Stimulated activated memory B cell treated with anti-CD40 and anti-IgM and Interleukin-4, amounts not matched to agents 10 μg/mL and 1 μg/mL and 100 μg/mL, for 72 hours (primary cell): ENCODE results near the gene IFNA10.
"Not testable (repeated sequence)": the region's sequence is repeated elsewhere in the genome, so short reads cannot be mapped to it uniquely, and the experiment has no call there.

ENCODE experiments used
- ATAC-seq: fragments of 150-1000 bp; cut with Tn5 transposase; 2 replicates; pipeline ENCODE4 v1.10.0; 2021
- H3K27ac Mint-ChIP-seq: one replicate; pipeline ENCODE4 v1.8.0; 2022; ENCODE audit warnings: mild to moderate bottlenecking, mixed read lengths
- H3K27me3 Mint-ChIP-seq: one replicate; pipeline ENCODE4 v1.8.0; 2022; ENCODE audit warnings: mixed read lengths
- H3K36me3 Mint-ChIP-seq: one replicate; pipeline ENCODE4 v1.8.0; 2022; ENCODE audit warnings: mixed read lengths
- H3K4me1 Mint-ChIP-seq: one replicate; pipeline ENCODE4 v1.8.0; 2022; ENCODE audit warnings: mixed read lengths
- H3K4me3 Mint-ChIP-seq: one replicate; pipeline ENCODE4 v1.8.0; 2022; ENCODE audit warnings: mild to moderate bottlenecking, moderate library complexity, mixed read lengths
- H3K9me3 Mint-ChIP-seq: one replicate; pipeline ENCODE4 v1.8.0; 2022; ENCODE audit warnings: mixed read lengths

Gene IFNA10

DNA sequence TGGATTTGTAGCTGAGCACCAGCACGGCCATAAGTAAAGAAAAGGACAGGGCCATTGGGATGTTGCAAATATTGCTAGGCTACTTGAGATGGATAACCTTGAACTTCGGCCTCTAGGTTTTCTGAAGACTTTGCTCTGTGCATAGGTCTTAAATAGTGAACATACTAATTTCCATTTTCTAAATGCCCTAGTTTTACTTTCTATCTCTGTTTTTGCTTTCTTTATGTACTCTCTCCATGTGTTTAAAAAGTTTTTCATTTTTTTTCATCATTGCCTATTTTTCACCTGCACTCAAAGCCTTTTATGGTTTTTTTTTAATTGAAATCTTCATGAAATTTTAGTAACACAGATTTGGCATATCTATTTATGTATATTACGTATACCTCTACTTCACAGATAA is at the start of gene IFNA10:
Gene IFNA10, minus strand, starts transcription at position 101 of the 400 bp plus-strand sequence. Its CDS starts 46 bp downstream, at position 55.
- not testable (repeated sequence) for H3K36me3 Mint-ChIP-seq, H3K4me3 Mint-ChIP-seq, ATAC-seq, H3K9me3 Mint-ChIP-seq, H3K4me1 Mint-ChIP-seq, H3K27ac Mint-ChIP-seq
- peaks cover 19% of the 10 kb centered on the region for H3K27me3 Mint-ChIP-seq

DNA sequence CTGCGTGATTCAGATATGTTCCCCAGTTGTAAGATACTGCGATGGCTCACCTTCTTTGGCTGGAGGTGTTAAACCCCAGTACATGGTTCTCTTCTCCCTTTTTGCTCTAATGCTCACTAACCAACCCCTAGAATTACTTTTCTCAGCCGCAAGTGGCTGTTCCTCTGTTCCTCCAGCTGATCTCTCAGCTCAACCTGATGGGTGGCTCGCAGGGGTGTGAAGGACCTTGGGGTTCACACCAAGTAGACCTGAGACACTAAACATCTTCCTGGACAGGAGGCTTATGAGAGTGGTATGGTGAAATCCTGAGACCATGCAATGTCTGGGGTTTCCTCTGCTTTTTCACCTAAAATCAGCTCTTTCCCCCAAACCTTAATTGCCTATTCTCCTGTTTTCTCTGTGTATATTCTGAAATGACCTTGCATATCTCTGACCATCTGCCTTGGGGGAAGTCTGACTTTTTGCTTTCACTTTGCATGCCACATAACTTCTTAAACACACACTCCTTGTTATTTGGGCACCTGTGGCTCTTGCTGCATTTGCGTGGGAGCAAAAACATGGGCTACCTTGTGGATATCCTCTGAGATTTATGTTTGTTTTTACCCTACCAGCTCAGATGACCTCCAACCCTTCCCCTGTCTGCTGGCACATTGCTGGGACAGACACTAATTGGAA is 48.7 kb upstream of the IFNA10 start:
- Mint-ChIP-seq H3K36me3 (no peaks in the 10 kb centered on the region), H3K9me3 (no peaks in the 10 kb centered on the region), H3K4me3 (no peak overlapping the region), H3K4me1 (peaks cover 6% of the 10 kb centered on the region), H3K27ac (no peak overlapping the region), H3K27me3 (peaks cover 41% of the 10 kb centered on the region)
- ATAC-seq = no peak

DNA sequence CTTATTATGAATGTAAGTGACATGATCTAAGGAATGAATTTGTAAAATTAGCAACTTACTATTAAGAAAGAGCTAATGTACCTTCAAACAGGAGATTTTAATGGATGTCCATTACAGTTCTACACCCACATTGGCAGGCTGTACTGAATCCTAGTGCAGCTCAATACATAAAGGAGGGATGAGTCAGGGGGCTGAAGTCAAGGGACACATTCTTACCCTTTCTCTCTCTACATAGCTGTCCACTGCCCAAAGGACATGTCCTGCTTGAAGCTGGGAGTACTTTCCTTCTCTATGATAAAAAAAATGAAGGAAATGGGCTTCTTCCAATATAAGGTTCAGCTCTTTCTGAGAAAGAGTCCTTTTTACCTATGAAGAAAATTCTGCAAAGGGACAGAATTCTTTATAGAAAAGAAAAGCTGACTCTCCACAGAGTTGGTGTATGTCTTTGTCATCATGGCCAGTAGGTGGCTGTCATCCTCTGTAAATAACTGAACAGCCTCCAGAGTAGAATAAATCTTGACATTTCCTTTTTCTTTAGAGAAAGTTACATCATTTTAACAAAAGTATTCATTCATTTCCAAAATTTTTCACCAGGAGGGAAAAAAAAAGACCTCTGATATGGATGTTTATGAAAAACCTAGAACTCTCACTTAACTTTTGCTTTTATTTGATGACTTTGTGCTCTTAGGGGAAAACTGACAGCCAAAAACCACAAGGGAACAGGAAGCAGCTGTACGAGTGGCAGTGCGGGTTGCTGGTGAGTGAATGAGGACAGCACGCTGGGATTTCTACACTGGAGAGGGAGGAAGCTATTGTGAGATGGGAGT is 46.0 kb upstream of the IFNA10 start:
- Mint-ChIP-seq H3K4me1 (peaks cover 6% of the 10 kb centered on the region), H3K27me3 (peaks cover 63% of the 10 kb centered on the region), H3K27ac (no peak overlapping the region), H3K9me3 (no peaks in the 10 kb centered on the region), H3K4me3 (no peak overlapping the region), H3K36me3 (no peaks in the 10 kb centered on the region)
- ATAC-seq = peak; percentile 76

DNA sequence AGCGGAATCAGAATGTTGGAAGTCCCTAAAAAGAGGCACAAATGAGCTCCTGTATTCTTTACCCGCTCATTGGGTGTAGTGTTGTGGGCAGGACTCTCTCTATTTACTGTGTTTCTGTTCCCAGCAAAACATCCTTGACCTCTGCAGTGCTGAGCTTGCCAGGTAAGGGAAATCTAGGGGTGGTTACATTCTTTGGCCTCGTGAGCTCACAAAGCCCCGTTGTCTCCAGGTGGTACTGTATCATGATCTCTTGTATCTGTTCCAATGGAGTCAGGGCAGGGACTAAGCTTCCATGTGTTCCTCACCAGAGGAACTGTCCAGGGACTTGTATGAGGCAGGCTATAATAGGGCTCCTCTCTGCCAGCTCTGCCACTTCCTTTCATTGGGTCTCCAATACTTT is 44.7 kb upstream of the IFNA10 start:
- Mint-ChIP-seq H3K27ac (no peak overlapping the region), H3K4me3 (no peak overlapping the region), H3K4me1 (peaks cover 6% of the 10 kb centered on the region), H3K36me3 (no peaks in the 10 kb centered on the region), H3K9me3 (no peaks in the 10 kb centered on the region), H3K27me3 (peaks cover 60% of the 10 kb centered on the region)
- ATAC-seq = no peak

DNA sequence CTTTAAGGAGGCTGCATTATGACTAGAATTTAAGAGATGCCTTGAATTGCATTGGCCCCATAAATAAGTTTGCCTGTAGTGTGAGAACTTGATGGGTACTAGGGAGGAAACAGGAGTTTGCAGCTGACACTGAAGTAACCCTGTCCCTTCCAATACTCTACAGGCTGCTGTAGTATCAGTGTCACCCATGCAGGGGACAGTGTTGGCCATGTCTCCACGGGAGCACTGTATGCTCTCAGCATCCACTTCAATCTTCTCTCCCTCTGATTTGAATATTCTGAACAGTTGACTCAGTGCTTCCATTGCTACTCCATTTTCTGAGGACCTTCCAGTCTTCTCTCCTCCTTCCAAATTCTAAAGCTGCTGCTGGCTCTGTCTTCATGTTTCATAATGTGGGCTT is 44.2 kb upstream of the IFNA10 start:
- Mint-ChIP-seq H3K27me3 (peaks cover 59% of the 10 kb centered on the region), H3K27ac (no peak overlapping the region), H3K9me3 (no peaks in the 10 kb centered on the region), H3K4me1 (peaks cover 6% of the 10 kb centered on the region), H3K4me3 (no peak overlapping the region), H3K36me3 (no peaks in the 10 kb centered on the region)
- no peak for ATAC-seq

DNA sequence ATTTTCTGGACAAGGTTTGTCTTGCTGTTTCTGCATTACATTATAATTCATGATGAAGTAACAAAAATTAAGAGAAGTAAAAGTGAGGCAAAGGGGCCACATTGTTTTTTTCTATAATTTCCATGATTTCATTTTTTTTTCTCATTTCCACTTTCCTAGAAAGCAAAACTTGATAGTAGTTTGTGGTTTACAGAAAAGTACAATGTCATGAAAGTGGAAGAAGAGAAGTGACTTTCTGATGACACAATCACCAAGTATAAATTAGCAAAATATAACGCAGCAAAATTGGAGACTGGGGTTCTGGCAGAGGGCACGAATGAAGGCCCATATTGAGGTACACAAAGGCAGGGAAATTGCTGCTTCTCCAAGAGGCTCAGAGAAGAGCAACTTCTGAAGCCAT is 37.9 kb upstream of the IFNA10 start:
- no peak for ATAC-seq
- H3K27ac Mint-ChIP-seq = no peak overlapping the region
- no peaks in the 10 kb centered on the region for H3K36me3 Mint-ChIP-seq
- H3K4me3 Mint-ChIP-seq = no peak overlapping the region
- no peaks in the 10 kb centered on the region for H3K4me1 Mint-ChIP-seq
- H3K27me3 Mint-ChIP-seq = peaks cover 30% of the 10 kb centered on the region
- no peaks in the 10 kb centered on the region for H3K9me3 Mint-ChIP-seq

DNA sequence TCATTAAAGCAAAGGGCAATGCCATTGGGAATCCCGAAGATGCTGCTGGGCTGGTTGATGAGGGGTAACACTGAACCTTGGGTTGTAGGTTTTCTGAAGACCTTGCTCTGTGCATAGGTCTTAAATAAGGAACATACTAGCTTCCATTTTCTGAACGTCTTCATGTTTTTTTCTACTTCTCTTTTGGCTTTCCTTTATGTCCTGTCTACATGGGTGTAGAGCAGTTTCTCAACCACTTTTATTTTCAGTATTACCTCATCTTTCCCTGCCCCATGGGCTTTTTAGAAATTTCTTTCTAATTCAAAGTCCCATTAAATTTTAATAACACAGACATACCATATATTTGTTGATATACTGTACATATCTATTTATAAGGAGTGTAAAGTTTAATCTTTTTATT is 33.0 kb upstream of the IFNA10 start, which contains the start of gene IFNA14:
Gene IFNA14, minus strand, starts transcription at position 95 of the 400 bp plus-strand sequence. Its CDS starts 70 bp downstream, at position 25.
- H3K27me3 Mint-ChIP-seq = no peaks in the 10 kb centered on the region
- ATAC-seq = no peak
- peaks cover 7% of the 10 kb centered on the region for H3K4me1 Mint-ChIP-seq
- no peak within 1 kb of the TSS for H3K27ac Mint-ChIP-seq
- H3K4me3 Mint-ChIP-seq = no peak within 1 kb of the TSS
- no peaks in the 10 kb centered on the region for H3K9me3 Mint-ChIP-seq
- no peaks in the 10 kb centered on the region for H3K36me3 Mint-ChIP-seq

DNA sequence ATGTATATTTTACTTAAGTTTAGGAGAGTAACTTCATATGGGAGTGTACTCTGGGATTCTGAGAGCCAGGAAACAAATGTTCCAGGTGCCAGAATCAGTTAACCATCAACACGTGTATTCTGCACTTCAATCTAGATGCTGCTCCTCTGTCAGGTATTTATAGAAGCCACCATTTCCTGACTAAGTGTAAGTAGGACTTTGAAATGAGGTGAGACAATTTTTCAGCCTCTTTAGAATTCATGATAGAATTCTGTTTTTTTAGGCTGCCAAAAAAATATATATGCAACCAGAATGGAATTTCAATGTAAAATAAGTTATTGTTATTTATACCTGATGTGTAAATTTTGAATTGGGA is 29.4 kb upstream of the IFNA10 start:
- not testable (repeated sequence) for H3K36me3 Mint-ChIP-seq, H3K4me3 Mint-ChIP-seq, H3K27ac Mint-ChIP-seq, H3K9me3 Mint-ChIP-seq, H3K27me3 Mint-ChIP-seq, ATAC-seq, H3K4me1 Mint-ChIP-seq

DNA sequence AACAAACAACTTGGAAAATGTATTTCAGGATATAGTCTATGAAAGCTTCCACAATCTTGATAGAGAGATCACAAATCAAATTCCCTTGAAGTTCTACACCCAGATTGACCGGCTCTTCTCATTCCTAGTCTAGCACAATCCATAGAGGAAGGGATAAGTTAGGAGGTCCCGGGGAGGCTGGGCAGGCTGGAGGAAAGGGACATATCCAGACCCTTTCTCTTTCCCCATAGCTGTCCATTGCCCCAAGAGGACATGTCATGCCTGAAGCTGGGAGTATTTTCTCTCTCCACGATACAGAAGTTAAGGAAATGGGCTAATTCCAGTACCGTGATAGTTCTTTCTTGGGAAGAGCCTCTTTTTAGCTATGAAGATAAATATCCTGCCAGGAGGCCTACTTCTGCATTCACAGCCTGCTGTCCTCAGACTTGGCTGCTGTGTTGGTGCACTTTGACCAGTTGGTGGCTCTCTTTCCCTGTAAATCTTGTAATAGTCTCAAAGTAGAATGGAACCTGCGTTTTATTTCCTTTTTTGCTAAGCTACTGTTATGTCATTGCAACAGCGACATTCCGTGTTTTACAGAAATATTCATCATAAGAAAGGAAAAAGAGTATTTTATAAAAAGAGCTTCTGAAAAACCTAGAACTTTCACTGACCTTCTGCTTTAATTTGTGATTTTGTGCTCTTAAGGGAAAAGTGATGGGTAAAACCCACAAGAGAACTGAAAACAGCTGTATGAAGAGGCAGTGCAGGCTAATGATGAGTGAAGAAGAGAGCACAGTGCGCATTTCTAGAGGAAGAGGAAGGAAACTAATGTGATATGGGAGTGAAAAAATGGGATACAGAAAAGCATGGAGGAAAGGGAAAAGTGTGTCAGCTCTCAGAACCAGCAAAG is 28.8 kb upstream of the IFNA10 start:
- not testable (repeated sequence) for H3K27ac Mint-ChIP-seq, H3K4me3 Mint-ChIP-seq, H3K4me1 Mint-ChIP-seq, H3K36me3 Mint-ChIP-seq, H3K9me3 Mint-ChIP-seq, H3K27me3 Mint-ChIP-seq
- ATAC-seq = peak; percentile 77

DNA sequence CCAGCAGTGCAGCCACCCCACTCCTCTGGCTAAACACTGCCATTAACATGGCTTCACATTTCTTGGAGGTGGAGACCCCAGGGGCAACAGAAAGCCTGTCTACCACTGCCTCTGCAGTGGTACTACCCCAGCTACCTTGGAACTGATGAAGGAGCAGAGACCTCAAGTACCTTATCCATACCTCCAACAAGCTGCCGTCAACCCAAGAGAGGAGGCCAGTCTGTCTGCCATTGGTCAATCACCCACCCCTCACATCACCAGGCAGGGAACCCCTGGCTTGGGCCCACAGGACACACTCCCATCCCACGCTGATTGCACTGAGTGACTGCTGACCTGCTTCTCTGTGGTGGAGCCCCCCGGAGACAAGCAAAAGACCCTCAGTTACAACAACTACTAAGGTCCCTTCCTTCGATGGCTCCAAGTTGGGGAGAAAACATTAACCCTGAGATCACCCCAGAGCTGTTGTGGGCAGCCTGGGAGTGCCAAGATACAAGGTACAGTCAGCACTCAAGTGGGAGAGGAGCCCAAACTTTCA is 27.3 kb upstream of the IFNA10 start:
- H3K4me1 Mint-ChIP-seq = peaks cover 7% of the 10 kb centered on the region

DNA sequence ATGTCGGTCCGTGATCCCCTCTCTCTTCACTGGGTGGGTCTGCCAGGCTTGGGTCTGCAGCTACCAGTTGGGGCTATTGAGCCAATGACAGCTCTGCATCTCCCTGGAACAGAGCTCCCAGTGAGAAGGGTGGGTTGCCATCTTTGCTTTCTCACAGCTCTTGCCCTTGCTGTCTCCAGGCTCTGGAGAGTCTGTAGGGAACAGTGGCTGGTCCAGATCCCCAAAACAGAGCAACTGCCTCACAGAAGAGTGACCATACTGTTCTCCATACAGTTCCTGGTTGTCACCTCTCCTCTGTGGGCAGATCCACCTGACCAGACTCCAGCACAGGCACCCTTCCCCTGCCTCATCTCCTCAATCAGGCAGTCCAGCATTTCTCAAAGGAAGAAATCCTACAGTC is 26.3 kb upstream of the IFNA10 start:
- Mint-ChIP-seq H3K27me3 (no peaks in the 10 kb centered on the region), H3K4me3 (no peak overlapping the region), H3K36me3 (no peaks in the 10 kb centered on the region), H3K27ac (no peak overlapping the region), H3K4me1 (peaks cover 7% of the 10 kb centered on the region), H3K9me3 (no peaks in the 10 kb centered on the region)
- peak; percentile 6 for ATAC-seq

More for the DNA sequence above, 27.3 kb upstream of the IFNA10 start:
- Mint-ChIP-seq H3K9me3 (no peaks in the 10 kb centered on the region), H3K4me3 (no peak overlapping the region), H3K27me3 (no peaks in the 10 kb centered on the region), H3K27ac (no peak overlapping the region), H3K36me3 (no peaks in the 10 kb centered on the region)
- ATAC-seq = no peak

DNA sequence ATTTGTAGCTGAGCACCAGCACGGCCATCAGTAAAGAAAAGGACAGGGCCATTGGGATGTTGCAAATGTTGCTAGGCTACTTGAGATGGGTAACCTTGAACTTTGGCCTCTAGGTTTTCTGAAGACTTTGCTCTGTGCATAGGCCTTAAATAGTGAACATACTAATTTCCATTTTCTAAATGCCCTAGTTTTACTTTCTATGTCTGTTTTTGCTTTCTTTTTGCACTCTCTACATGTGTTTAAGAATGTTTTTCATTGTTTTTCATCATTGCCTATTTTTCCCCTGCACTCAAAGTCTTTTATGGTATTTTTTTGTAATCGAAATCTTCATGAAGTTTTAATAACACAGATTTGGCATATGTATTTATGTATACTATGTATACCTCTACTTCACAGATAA is 21.2 kb upstream of the IFNA10 start, which contains the start of gene IFNA17:
Gene IFNA17, minus strand, starts transcription at position 101 of the 400 bp plus-strand sequence. Its CDS starts 49 bp downstream, at position 52.
- no peak within 1 kb of the TSS for H3K27ac Mint-ChIP-seq
- H3K9me3 Mint-ChIP-seq = no peaks in the 10 kb centered on the region
- ATAC-seq = no peak
- no peaks in the 10 kb centered on the region for H3K4me1 Mint-ChIP-seq
- H3K27me3 Mint-ChIP-seq = peaks cover 16% of the 10 kb centered on the region
- H3K4me3 Mint-ChIP-seq = no peak within 1 kb of the TSS
- no peaks in the 10 kb centered on the region for H3K36me3 Mint-ChIP-seq

DNA sequence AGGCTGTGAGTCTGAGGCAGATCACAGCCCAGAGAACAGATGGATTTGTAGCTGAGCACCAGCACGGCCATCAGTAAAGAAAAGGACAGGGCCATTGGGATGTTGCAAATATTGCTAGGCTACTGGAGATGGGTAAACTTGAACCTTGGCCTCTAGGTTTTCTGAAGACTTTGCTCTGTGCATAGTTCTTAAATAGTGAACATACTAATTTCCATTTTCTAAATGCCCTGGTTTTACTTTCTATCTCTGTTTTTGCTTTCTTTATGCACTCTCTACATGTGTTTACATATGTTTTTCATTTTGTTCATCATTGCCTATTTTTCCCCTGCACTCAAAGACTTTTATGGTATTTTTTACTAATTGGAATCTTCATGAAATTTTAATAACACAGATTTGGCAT is 10.3 kb upstream of the IFNA10 start, which contains the start of gene IFNA16:
Gene IFNA16, minus strand, starts transcription at position 101 of the 400 bp plus-strand sequence. Its CDS starts 6 bp downstream, at position 95.
- H3K4me1 Mint-ChIP-seq = peaks cover 15% of the 10 kb centered on the region
- not testable (repeated sequence) for H3K9me3 Mint-ChIP-seq, H3K27ac Mint-ChIP-seq, ATAC-seq, H3K36me3 Mint-ChIP-seq, H3K4me3 Mint-ChIP-seq
- peaks cover 23% of the 10 kb centered on the region for H3K27me3 Mint-ChIP-seq

DNA sequence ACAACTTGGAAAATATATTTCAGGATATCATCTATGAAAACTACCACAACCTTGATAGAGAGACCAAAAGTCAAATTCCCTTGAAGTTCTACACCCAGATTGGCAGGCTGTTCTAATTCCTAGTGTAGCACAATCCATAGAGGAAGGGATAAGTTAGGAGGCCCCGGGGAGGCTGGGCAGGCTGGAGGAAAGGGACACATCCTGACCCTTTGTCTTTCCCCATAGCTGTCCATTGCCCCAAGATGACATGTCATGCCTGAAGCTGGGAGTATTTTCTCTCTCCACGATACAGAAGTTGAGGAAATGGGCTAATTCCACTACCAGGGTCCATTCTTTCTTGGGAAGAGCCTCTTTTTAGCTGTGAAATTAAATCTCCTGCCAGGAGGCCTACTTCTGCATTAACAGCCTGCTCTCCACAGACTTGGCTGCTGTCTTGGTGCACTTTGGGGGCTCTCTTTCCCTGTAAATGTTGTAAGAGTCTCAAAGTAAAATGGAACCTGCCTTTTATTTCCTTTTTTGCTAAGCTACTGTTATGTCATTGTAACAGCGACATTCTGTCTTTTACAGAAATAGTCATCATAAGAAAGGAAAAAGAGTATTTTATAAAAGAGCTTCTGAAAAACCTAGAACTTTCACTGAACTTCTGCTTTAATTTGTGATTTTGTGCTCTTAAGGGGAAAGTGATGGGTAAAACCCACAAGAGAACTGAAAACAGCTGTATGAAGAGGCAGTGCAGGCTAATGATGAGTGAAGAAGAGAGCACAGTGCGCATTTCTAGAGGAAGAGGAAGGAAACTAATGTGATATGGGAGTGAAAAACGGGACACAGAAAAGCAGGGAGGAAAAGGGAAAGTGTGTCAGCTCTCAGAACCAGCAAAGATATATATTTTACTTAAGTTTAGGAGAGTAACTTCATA is 6.7 kb upstream of the IFNA10 start:
- peak; percentile 78 for ATAC-seq
- not testable (repeated sequence) for H3K27ac Mint-ChIP-seq

More for the DNA sequence above, 6.7 kb upstream of the IFNA10 start:
- H3K4me3 Mint-ChIP-seq, H3K9me3 Mint-ChIP-seq, H3K36me3 Mint-ChIP-seq, H3K27me3 Mint-ChIP-seq: not testable (repeated sequence)
- H3K4me1 Mint-ChIP-seq = peaks cover 15% of the 10 kb centered on the region
